IMR-90 (cell line): ENCODE data around the gene TEX13B. TPM values are rescaled to one million over a fixed set of nuclear protein-coding genes. Genes with fewer than 3 reads are reported as not detected.

Source experiments
- ATAC-seq: fragments of 200-7000 bp; cut with Tn5 transposase; 2 replicates; pipeline ENCODE4 v1.9.1; 2020; ENCODE audit warnings: low read depth, mild to moderate bottlenecking, moderate library complexity
- BruUV-seq: library from RNA; stranded (reverse); fragments of 400-500 nt; replicated peaks from 2 replicates; lab custom pipeline; 2021; lab: Mats Ljungman, UMichigan
- CTCF ChIA-PET: fragments of 300-600 bp; formaldehyde crosslinking; extraction: SDS; loops from one replicate; lab custom pipeline; 2021; ENCODE audit warnings: antibody characterized with exemption; lab: Yijun Ruan, JAX
- POLR2A ChIA-PET: fragments of 300-600 bp; sonication (Branson Sonifier 250); formaldehyde crosslinking; loops from one replicate; lab custom pipeline; 2022; ENCODE audit warnings: antibody characterized with exemption; ENCODE audit not compliant: unreplicated experiment; lab: Charles Lee
- DNase-seq: peaks from one replicate; pipeline ENCODE4 v3.0.0; 2013
- H2AFZ ChIP-seq: replicated peaks from 2 replicates; pipeline ENCODE3; 2013; ENCODE audit warnings: low read length, mild to moderate bottlenecking; ENCODE audit not compliant: poor library complexity
- H2AK5ac ChIP-seq: 2 replicates; pipeline ENCODE4 v1.6.1; 2013; ENCODE audit warnings: low read depth, low read length, inconsistent platforms
- H2AK9ac ChIP-seq: replicated peaks from 2 replicates; pipeline ENCODE3; 2013; ENCODE audit warnings: mild to moderate bottlenecking, low read depth, low read length, moderate library complexity; ENCODE audit not compliant: poor library complexity
- H2BK120ac ChIP-seq: 2 replicates; pipeline ENCODE4 v1.6.1; 2013; ENCODE audit warnings: low read depth, low read length, inconsistent platforms
- H2BK15ac ChIP-seq: 3 replicates; pipeline ENCODE4 v1.6.1; 2013; ENCODE audit warnings: low read depth, low read length, inconsistent platforms
- H2BK20ac ChIP-seq: 2 replicates; pipeline ENCODE4 v1.6.1; 2013; ENCODE audit warnings: low read depth, mild to moderate bottlenecking, inconsistent platforms, low read length, moderate library complexity
- H2BK5ac ChIP-seq: 2 replicates; pipeline ENCODE4 v1.6.1; 2013; ENCODE audit warnings: mild to moderate bottlenecking, low read depth, low read length, inconsistent platforms; ENCODE audit not compliant: poor library complexity, severe bottlenecking
- H3K14ac ChIP-seq: replicated peaks from 2 replicates; pipeline ENCODE4 v1.6.1; 2013; ENCODE audit warnings: low read depth, low read length, inconsistent platforms
- H3K18ac ChIP-seq: 2 replicates; pipeline ENCODE4 v1.6.1; 2013; ENCODE audit warnings: low read depth, low read length, control low read depth
- H3K23ac ChIP-seq: 2 replicates; pipeline ENCODE4 v1.6.1; 2013; ENCODE audit warnings: low read depth, low read length, inconsistent platforms
- H3K27ac ChIP-seq: 2 replicates; pipeline ENCODE4 v1.5.1; 2013; ENCODE audit warnings: mild to moderate bottlenecking, control low read depth, low read length; ENCODE audit not compliant: insufficient read depth
- H3K27me3 ChIP-seq: 2 replicates; pipeline ENCODE4 v1.6.1; 2013; ENCODE audit warnings: low read length; ENCODE audit not compliant: control insufficient read depth, insufficient read depth
- H3K36me3 ChIP-seq: 2 replicates; pipeline ENCODE4 v1.6.1; 2013; ENCODE audit warnings: low read length, mixed read lengths; ENCODE audit not compliant: control insufficient read depth, insufficient read depth
- H3K4ac ChIP-seq: 2 replicates; pipeline ENCODE4 v1.6.1; 2013; ENCODE audit warnings: low read depth, low read length, inconsistent platforms
- H3K4me1 ChIP-seq: 2 replicates; pipeline ENCODE4 v1.6.1; 2013; ENCODE audit warnings: low read length, mixed read lengths; ENCODE audit not compliant: control insufficient read depth, insufficient read depth
- H3K4me2 ChIP-seq: 2 replicates; pipeline ENCODE4 v1.6.1; 2013; ENCODE audit warnings: low read depth, mild to moderate bottlenecking, control low read depth, low read length, moderate library complexity
- H3K4me3 ChIP-seq: 2 replicates; pipeline ENCODE4 v1.5.1; 2013; ENCODE audit warnings: low read depth, mild to moderate bottlenecking, control low read depth, low read length, moderate library complexity; ENCODE audit not compliant: insufficient read depth
- H3K56ac ChIP-seq: 2 replicates; pipeline ENCODE4 v1.6.1; 2013; ENCODE audit warnings: low read length, inconsistent platforms; ENCODE audit not compliant: insufficient read depth; ENCODE audit errors: extremely low read depth
- H3K79me1 ChIP-seq, 2 experiments: 2 replicates each; pipeline ENCODE4 v1.6.1; 2013; ENCODE audit warnings: low read length in 2 of 2, inconsistent platforms in 1 of 2, low read depth in 1 of 2
- H3K9ac ChIP-seq: 2 replicates; pipeline ENCODE4 v1.6.1; 2013; ENCODE audit warnings: low read depth, low read length, control low read depth
- H3K9me1 ChIP-seq: 2 replicates; pipeline ENCODE4 v1.6.1; 2013; ENCODE audit warnings: low read length, inconsistent platforms; ENCODE audit not compliant: insufficient read depth
- H3K9me3 ChIP-seq: 2 replicates; pipeline ENCODE4 v1.6.1; 2013; ENCODE audit warnings: low read length; ENCODE audit not compliant: control insufficient read depth, insufficient read depth
- H4K20me1 ChIP-seq: 2 replicates; pipeline ENCODE4 v1.6.1; 2013; ENCODE audit warnings: low read length, inconsistent platforms; ENCODE audit not compliant: insufficient read depth
- H4K5ac ChIP-seq: 2 replicates; pipeline ENCODE4 v1.6.1; 2013; ENCODE audit warnings: mild to moderate bottlenecking, low read depth, low read length, control low read depth
- H4K8ac ChIP-seq, 2 experiments: 2 replicates each; pipeline ENCODE4 v1.6.1; 2013; ENCODE audit warnings: low read depth in 2 of 2, low read length in 2 of 2, control low read depth in 1 of 2, inconsistent platforms in 1 of 2
- H4K91ac ChIP-seq: 2 replicates; pipeline ENCODE4 v1.6.1; 2013; ENCODE audit warnings: low read depth, low read length, inconsistent platforms; ENCODE audit not compliant: insufficient read depth
- BHLHE40 ChIP-seq: fragments of 150-350 bp; IDR thresholded peaks from 2 replicates; pipeline ENCODE4 v1.6.1; 2016; ENCODE audit warnings: mild to moderate bottlenecking, low read depth, low read length
- CEBPB ChIP-seq: IDR thresholded peaks from 2 replicates; pipeline ENCODE4 v1.6.1; 2012; ENCODE audit warnings: low read depth, low read length, improper control_type of control experiment
- CHD1 ChIP-seq: IDR thresholded peaks from 2 replicates; pipeline ENCODE4 v1.6.1; 2012; ENCODE audit warnings: low read depth, low read length, improper control_type of control experiment
- FOS ChIP-seq: fragments of 150-350 bp; IDR thresholded peaks from 2 replicates; pipeline ENCODE4 v1.6.1; 2016; ENCODE audit warnings: low read depth, low read length
- MAFK ChIP-seq: IDR thresholded peaks from 2 replicates; pipeline ENCODE4 v1.6.1; 2012; ENCODE audit warnings: low read depth, low read length, improper control_type of control experiment
- MAZ ChIP-seq: IDR thresholded peaks from 2 replicates; pipeline ENCODE4 v1.6.1; 2012; ENCODE audit warnings: low read depth, mild to moderate bottlenecking, low read length, improper control_type of control experiment, moderate library complexity, borderline replicate concordance
- MXI1 ChIP-seq: IDR thresholded peaks from 2 replicates; pipeline ENCODE4 v1.6.1; 2012; ENCODE audit warnings: low read depth, mild to moderate bottlenecking, low read length, moderate library complexity, borderline replicate concordance
- NFE2L2 ChIP-seq: fragments of 150-350 bp; IDR thresholded peaks from 2 replicates; pipeline ENCODE4 v1.6.1; 2016; ENCODE audit warnings: low read depth, mild to moderate bottlenecking, low read length
- POLR2A ChIP-seq: IDR thresholded peaks from 2 replicates; pipeline ENCODE4 v1.6.1; 2012; ENCODE audit warnings: mild to moderate bottlenecking, low read depth, low read length
- RAD21 ChIP-seq: IDR thresholded peaks from 2 replicates; pipeline ENCODE4 v1.6.1; 2012; ENCODE audit warnings: low read length, improper control_type of control experiment
- RCOR1 ChIP-seq: IDR thresholded peaks from 2 replicates; pipeline ENCODE4 v1.6.1; 2012; ENCODE audit warnings: mild to moderate bottlenecking, low read length, improper control_type of control experiment; ENCODE audit not compliant: insufficient replicate concordance
- RFX5 ChIP-seq: IDR thresholded peaks from 2 replicates; pipeline ENCODE4 v1.8.0; 2012; ENCODE audit warnings: low read depth, mild to moderate bottlenecking, low read length, moderate library complexity
- SMC3 ChIP-seq: fragments of 150-350 bp; IDR thresholded peaks from 2 replicates; pipeline ENCODE4 v1.6.1; 2016; ENCODE audit warnings: low read depth, mild to moderate bottlenecking, antibody characterized with exemption, low read length, moderate library complexity
- WGBS, 2 experiments: methylation state at CpG; one replicate each; pipeline versions ENCODE4 v1.1.5 to v1.1.7; 2013; ENCODE audit warnings: missing lambda C conversion rate in 2 of 2; ENCODE audit not compliant: insufficient read length in 1 of 2; ENCODE audit errors: extremely low coverage in 2 of 2; 5-methylcytosine and 5-hydroxymethylcytosine counted together
- dilution Hi-C: fragments of 300-500 bp; cut with HindIII; formaldehyde crosslinking; loops from one replicate; pipeline ENCODE4 v1.14.3; 2018; ENCODE audit warnings: low sequenced_read_pairs; ENCODE audit not compliant: unreplicated experiment
- in situ Hi-C: fragments of 300-500 bp; cut with MboI; formaldehyde crosslinking; loops from 3 replicates; pipeline ENCODE4 v1.14.3; 2019; ENCODE audit warnings: low sequenced_read_pairs, inconsistent platforms, mixed read lengths
- intact Hi-C: fragments of 100-400 bp; cut with micrococcal nuclease; formaldehyde crosslinking; loops from 2 replicates; pipeline ENCODE4 v1.10.0; 2022
- polyA plus RNA-seq, 3 experiments: library from polyadenylated mRNA; depleted of rRNA; stranded (reverse); fragments of >200 nt; gene quantifications; 2 replicates each; pipeline ENCODE4 v1.2.3, GENCODE V29; 2012; ENCODE audit warnings: low replicate concordance in 1 of 3
- total RNA-seq: library from RNA; depleted of rRNA; stranded (reverse); fragments of >200 nt; gene quantifications from 2 replicates; pipeline ENCODE4 v1.2.3, GENCODE V29; 2012
- TF ChIP-seq, protein P1 (sequence below): fragments of 150-350 bp; IDR thresholded peaks from 2 replicates; pipeline ENCODE4 v1.6.1; 2017; ENCODE audit warnings: mild to moderate bottlenecking, antibody characterized with exemption, low read length, low read depth
- TF ChIP-seq, protein P2 (sequence below): fragments of 150-350 bp; IDR thresholded peaks from 2 replicates; pipeline ENCODE4 v1.6.1; 2016; ENCODE audit warnings: low read depth, mild to moderate bottlenecking, low read length, moderate library complexity, borderline replicate concordance
- TF ChIP-seq, protein P3 (sequence below): conservative IDR thresholded peaks from 2 replicates; pipeline ENCODE4 v1.5.1; 2012; ENCODE audit warnings: mild to moderate bottlenecking, low read depth, low read length, improper control_type of control experiment

Gene TEX13B
- total and polyA plus RNA-seq, 2 of the 4 experiments (the other 2 are of a cell fraction): not detected

DNA sequence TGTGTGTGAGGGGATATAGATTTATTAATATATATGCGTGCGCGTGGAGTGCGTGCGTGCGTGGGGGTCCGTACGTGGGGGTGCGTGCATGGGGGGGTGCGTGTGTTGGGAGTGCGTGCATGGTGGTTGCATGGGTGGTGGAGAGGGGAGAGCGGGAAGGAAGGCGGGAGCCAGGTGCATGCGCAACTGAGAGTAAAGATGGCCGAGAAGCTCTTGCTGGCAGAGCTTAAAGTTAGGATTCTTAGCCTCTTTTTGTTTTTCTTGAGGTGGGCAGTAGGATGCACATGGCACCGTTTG lies 45.8 kb downstream of the TEX13B start:
- no peak overlapping the region for H4K5ac ChIP-seq
- H2AK5ac ChIP-seq: no peak overlapping the region
- H3K9ac ChIP-seq: no peak overlapping the region
- WGBS, 2 experiments: 42% methylated on average over 11 of the region's 16 CpGs; no CpG with 5 or more reads in 1 of the 2 experiments
- no peak overlapping the region for H3K4me2 ChIP-seq
- H3K79me1 ChIP-seq: no peaks in the 10 kb centered on the region
- no peak overlapping the region for H2BK5ac ChIP-seq
- no peak overlapping the region for H2BK20ac ChIP-seq
- no peak for ATAC-seq
- no peak overlapping the region for H2BK15ac ChIP-seq
- H3K36me3 ChIP-seq: no peaks in the 10 kb centered on the region
- no peak for DNase-seq
- BruUV-seq: no TSS peak
- ChIA-PET CTCF (no interaction called here), POLR2A (no interaction called here)
- TF ChIP-seq, protein P1, sequence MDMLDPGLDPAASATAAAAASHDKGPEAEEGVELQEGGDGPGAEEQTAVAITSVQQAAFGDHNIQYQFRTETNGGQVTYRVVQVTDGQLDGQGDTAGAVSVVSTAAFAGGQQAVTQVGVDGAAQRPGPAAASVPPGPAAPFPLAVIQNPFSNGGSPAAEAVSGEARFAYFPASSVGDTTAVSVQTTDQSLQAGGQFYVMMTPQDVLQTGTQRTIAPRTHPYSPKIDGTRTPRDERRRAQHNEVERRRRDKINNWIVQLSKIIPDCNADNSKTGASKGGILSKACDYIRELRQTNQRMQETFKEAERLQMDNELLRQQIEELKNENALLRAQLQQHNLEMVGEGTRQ: no peak
- TF ChIP-seq FOS: no peak
- TF ChIP-seq CHD1: no peak
- TF ChIP-seq NFE2L2: no peak
- TF ChIP-seq MAZ: no peak
- TF ChIP-seq POLR2A: no peak
- TF ChIP-seq CEBPB: no peak
- TF ChIP-seq RAD21: no peak
- no peak for TF ChIP-seq MXI1
- no peak for TF ChIP-seq BHLHE40
- TF ChIP-seq RCOR1: no peak
- no peak for TF ChIP-seq SMC3
- TF ChIP-seq, protein P2, sequence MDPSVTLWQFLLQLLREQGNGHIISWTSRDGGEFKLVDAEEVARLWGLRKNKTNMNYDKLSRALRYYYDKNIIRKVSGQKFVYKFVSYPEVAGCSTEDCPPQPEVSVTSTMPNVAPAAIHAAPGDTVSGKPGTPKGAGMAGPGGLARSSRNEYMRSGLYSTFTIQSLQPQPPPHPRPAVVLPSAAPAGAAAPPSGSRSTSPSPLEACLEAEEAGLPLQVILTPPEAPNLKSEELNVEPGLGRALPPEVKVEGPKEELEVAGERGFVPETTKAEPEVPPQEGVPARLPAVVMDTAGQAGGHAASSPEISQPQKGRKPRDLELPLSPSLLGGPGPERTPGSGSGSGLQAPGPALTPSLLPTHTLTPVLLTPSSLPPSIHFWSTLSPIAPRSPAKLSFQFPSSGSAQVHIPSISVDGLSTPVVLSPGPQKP: no peak
- TF ChIP-seq, protein P3, sequence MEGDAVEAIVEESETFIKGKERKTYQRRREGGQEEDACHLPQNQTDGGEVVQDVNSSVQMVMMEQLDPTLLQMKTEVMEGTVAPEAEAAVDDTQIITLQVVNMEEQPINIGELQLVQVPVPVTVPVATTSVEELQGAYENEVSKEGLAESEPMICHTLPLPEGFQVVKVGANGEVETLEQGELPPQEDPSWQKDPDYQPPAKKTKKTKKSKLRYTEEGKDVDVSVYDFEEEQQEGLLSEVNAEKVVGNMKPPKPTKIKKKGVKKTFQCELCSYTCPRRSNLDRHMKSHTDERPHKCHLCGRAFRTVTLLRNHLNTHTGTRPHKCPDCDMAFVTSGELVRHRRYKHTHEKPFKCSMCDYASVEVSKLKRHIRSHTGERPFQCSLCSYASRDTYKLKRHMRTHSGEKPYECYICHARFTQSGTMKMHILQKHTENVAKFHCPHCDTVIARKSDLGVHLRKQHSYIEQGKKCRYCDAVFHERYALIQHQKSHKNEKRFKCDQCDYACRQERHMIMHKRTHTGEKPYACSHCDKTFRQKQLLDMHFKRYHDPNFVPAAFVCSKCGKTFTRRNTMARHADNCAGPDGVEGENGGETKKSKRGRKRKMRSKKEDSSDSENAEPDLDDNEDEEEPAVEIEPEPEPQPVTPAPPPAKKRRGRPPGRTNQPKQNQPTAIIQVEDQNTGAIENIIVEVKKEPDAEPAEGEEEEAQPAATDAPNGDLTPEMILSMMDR: no peak
- no peak for TF ChIP-seq MAFK
- TF ChIP-seq RFX5: no peak
- H4K91ac ChIP-seq: no peak overlapping the region
- H3K9me3 ChIP-seq: no peaks in the 10 kb centered on the region
- H2AK9ac ChIP-seq: no peak overlapping the region
- no peak overlapping the region for H3K4ac ChIP-seq
- no peaks in the 10 kb centered on the region for H4K20me1 ChIP-seq
- H3K9me1 ChIP-seq: no peaks in the 10 kb centered on the region
- no peak overlapping the region for H3K56ac ChIP-seq
- no peak overlapping the region for H2BK120ac ChIP-seq
- no peak overlapping the region for H2AFZ ChIP-seq
- H4K8ac ChIP-seq: no peak overlapping the region
- H3K23ac ChIP-seq: no peak overlapping the region
- no peak overlapping the region for H3K14ac ChIP-seq
- H3K4me1 ChIP-seq: no peaks in the 10 kb centered on the region
- H3K4me3 ChIP-seq: no peak overlapping the region
- no peaks in the 10 kb centered on the region; the same call in 1 of the 2 replicates for H3K27me3 ChIP-seq
- dilution Hi-C loops (no loop called here), intact Hi-C loops (no loop called here), in situ Hi-C loops (no loop called here)
- H3K18ac ChIP-seq: no peak overlapping the region
- no peak overlapping the region for H3K27ac ChIP-seq
